ENCODE results near the gene SLC5A9. TPM values are rescaled to one million over a fixed set of nuclear protein-coding genes. Genes with fewer than 3 reads are reported as not detected.

Gene SLC5A9
- total and polyA plus RNA-seq, 2 experiments from 2014 or later, result 0.10 TPM

DNA sequence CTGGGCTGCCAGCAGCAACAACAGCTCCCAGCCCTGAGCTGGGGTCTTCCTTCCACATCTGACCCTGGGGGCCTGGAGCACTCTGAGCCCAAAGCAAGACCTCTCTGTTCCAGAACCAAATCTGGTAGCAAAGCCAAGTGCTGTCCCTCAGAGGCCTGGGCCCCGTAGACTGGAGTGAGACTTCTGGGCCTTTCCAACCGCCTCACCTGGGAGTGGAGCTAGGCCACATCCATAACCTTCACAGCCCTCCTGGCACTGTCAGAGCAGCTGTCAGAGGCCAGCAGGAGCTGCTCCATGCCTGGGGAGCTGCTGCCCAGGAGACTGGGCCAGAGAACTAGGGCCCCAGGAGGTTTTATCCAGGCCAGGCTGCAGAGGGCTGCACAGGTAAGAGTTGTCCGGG, 15.4 kb upstream of the SLC5A9 start:
- Mint-ChIP-seq H3K27ac (no peak overlapping the region), H3K4me3 (no peak overlapping the region), H3K9me3 (no peaks in the 10 kb centered on the region), H3K36me3 (ENCODE audit: low read depth) (no peaks in the 10 kb centered on the region), H3K27me3 (ENCODE audit: insufficient read depth, low read depth, poor library complexity) (peaks cover 3% of the 10 kb centered on the region), H3K4me1 (peaks cover 30% of the 10 kb centered on the region)
- H3K27me3 ChIP-seq (ENCODE audit: insufficient read depth), result no peaks in the 10 kb centered on the region
- H4K20me1 ChIP-seq (replicated peaks; ENCODE audit: insufficient read depth), result no peaks in the 10 kb centered on the region
- TF ChIP-seq, protein P1, sequence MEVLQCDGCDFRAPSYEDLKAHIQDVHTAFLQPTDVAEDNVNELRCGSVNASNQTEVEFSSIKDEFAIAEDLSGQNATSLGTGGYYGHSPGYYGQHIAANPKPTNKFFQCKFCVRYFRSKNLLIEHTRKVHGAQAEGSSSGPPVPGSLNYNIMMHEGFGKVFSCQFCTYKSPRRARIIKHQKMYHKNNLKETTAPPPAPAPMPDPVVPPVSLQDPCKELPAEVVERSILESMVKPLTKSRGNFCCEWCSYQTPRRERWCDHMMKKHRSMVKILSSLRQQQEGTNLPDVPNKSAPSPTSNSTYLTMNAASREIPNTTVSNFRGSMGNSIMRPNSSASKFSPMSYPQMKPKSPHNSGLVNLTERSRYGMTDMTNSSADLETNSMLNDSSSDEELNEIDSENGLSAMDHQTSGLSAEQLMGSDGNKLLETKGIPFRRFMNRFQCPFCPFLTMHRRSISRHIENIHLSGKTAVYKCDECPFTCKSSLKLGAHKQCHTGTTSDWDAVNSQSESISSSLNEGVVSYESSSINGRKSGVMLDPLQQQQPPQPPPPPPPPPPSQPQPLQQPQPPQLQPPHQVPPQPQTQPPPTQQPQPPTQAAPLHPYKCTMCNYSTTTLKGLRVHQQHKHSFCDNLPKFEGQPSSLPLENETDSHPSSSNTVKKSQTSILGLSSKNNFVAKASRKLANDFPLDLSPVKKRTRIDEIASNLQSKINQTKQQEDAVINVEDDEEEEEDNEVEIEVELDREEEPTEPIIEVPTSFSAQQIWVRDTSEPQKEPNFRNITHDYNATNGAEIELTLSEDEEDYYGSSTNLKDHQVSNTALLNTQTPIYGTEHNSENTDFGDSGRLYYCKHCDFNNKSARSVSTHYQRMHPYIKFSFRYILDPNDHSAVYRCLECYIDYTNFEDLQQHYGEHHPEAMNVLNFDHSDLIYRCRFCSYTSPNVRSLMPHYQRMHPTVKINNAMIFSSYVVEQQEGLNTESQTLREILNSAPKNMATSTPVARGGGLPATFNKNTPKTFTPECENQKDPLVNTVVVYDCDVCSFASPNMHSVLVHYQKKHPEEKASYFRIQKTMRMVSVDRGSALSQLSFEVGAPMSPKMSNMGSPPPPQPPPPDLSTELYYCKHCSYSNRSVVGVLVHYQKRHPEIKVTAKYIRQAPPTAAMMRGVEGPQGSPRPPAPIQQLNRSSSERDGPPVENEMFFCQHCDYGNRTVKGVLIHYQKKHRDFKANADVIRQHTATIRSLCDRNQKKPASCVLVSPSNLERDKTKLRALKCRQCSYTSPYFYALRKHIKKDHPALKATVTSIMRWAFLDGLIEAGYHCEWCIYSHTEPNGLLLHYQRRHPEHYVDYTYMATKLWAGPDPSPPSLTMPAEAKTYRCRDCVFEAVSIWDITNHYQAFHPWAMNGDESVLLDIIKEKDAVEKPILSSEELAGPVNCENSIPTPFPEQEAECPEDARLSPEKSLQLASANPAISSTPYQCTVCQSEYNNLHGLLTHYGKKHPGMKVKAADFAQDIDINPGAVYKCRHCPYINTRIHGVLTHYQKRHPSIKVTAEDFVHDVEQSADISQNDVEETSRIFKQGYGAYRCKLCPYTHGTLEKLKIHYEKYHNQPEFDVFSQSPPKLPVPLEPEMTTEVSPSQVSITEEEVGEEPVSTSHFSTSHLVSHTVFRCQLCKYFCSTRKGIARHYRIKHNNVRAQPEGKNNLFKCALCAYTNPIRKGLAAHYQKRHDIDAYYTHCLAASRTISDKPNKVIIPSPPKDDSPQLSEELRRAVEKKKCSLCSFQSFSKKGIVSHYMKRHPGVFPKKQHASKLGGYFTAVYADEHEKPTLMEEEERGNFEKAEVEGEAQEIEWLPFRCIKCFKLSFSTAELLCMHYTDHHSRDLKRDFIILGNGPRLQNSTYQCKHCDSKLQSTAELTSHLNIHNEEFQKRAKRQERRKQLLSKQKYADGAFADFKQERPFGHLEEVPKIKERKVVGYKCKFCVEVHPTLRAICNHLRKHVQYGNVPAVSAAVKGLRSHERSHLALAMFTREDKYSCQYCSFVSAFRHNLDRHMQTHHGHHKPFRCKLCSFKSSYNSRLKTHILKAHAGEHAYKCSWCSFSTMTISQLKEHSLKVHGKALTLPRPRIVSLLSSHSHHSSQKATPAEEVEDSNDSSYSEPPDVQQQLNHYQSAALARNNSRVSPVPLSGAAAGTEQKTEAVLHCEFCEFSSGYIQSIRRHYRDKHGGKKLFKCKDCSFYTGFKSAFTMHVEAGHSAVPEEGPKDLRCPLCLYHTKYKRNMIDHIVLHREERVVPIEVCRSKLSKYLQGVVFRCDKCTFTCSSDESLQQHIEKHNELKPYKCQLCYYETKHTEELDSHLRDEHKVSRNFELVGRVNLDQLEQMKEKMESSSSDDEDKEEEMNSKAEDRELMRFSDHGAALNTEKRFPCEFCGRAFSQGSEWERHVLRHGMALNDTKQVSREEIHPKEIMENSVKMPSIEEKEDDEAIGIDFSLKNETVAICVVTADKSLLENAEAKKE (CRISPR knock-in tag; IDR thresholded peaks at IDR 0.05), result no peak
- TF ChIP-seq ETS1 (IDR thresholded peaks at IDR 0.05) (no peak), ZNF331 (CRISPR knock-in tag; IDR thresholded peaks at IDR 0.05; ENCODE audit: low read depth) (no peak), REST (IDR thresholded peaks at IDR 0.05; ENCODE audit: unreplicated experiment) (no peak), EZH2phosphoT487 (IDR thresholded peaks at IDR 0.05; ENCODE audit: unreplicated experiment) (no peak), STAT1 (IDR thresholded peaks at IDR 0.05; ENCODE audit: unreplicated experiment) (no peak), POLR2AphosphoS5 (IDR thresholded peaks at IDR 0.05; ENCODE audit: low read depth) (no peak), JUNB (IDR thresholded peaks at IDR 0.05; ENCODE audit: unreplicated experiment) (no peak), ZNF114 (CRISPR knock-in tag; IDR thresholded peaks at IDR 0.05) (no peak)
- ATAC-seq (no peak), DNase-seq (ENCODE audit: low spot score) (no peak)
- H3K27ac ChIP-seq (ENCODE audit: low read depth), result no peak overlapping the region
- no peak overlapping the region; the same call in 1 of the 2 replicates for H2AFZ ChIP-seq
- H3K4me2 ChIP-seq, result no peak overlapping the region
- H3K4me1 ChIP-seq (ENCODE audit: insufficient read depth), result peaks cover 16% of the 10 kb centered on the region
- no peaks in the 10 kb centered on the region for H3F3A ChIP-seq (replicated peaks; ENCODE audit: low read depth)
- H3K9me2 ChIP-seq (ENCODE audit: insufficient read depth), result no peaks in the 10 kb centered on the region
- no peaks in the 10 kb centered on the region for H3K79me2 ChIP-seq (replicated peaks; ENCODE audit: insufficient read depth)
- H3K36me3 ChIP-seq (ENCODE audit: insufficient read depth), result no peaks in the 10 kb centered on the region
- no peak overlapping the region for H3K4me3 ChIP-seq

Data from GM23338 (cell line).